ENCODE measurements around the gene SHANK1.

The SHANK1 gene

GRCh38 chr19:50658441-50659317 is 60.9 kb downstream of the SHANK1 start:
- peak; percentile 29 for DNase-seq
- Histone ChIP-seq H3K27ac (peak overlapping the region; percentile 17), H3K27me3 (replicated peaks) (no peaks in the 10 kb centered on the region), H3K4me3 (ENCODE audit: low read depth, low read length) (peak overlapping the region; percentile 24), H3K36me3 (replicated peaks) (no peaks in the 10 kb centered on the region)
- in situ Hi-C loops (cut with HindIII; ENCODE audit: low pct_ligation_motif_present, low sequenced_read_pairs): no loop called here
- TF ChIP-seq CTCF (IDR thresholded peaks at IDR 0.05; ENCODE audit: low read depth, low read length, missing control alignments): no peak

- TF ChIP-seq CTCF (IDR thresholded peaks at IDR 0.05; ENCODE audit: low read depth, low read length, missing control alignments): no peak
- Histone ChIP-seq H3K4me3 (ENCODE audit: low read depth, low read length) (no peak overlapping the region), H3K27ac (peak overlapping the region; percentile 41), H3K36me3 (replicated peaks) (no peaks in the 10 kb centered on the region), H3K27me3 (replicated peaks) (no peaks in the 10 kb centered on the region)
- in situ Hi-C loops (cut with HindIII; ENCODE audit: low pct_ligation_motif_present, low sequenced_read_pairs): no loop called here
- peak; percentile 99 for DNase-seq
Measured at GRCh38 chr19:50657712-50658440, 61.7 kb downstream of the SHANK1 start.

- no peaks in the 10 kb centered on the region for H3K36me3 ChIP-seq (replicated peaks)
- no peak overlapping the region for H3K27ac ChIP-seq
- TF ChIP-seq CTCF (IDR thresholded peaks at IDR 0.05; ENCODE audit: low read depth, low read length, missing control alignments): no peak
- in situ Hi-C loops (cut with HindIII; ENCODE audit: low pct_ligation_motif_present, low sequenced_read_pairs): no loop called here
- no peaks in the 10 kb centered on the region for H3K27me3 ChIP-seq (replicated peaks)
- no peak for DNase-seq
- no peak overlapping the region for H3K4me3 ChIP-seq (ENCODE audit: low read depth, low read length)
Measured at GRCh38 chr19:50657222-50657669, 62.4 kb downstream of the SHANK1 start.

- Histone ChIP-seq H3K27ac (no peak overlapping the region), H3K36me3 (replicated peaks) (no peaks in the 10 kb centered on the region), H3K4me3 (ENCODE audit: low read depth, low read length) (no peak overlapping the region), H3K27me3 (replicated peaks) (no peaks in the 10 kb centered on the region)
- TF ChIP-seq CTCF (IDR thresholded peaks at IDR 0.05; ENCODE audit: low read depth, low read length, missing control alignments): no peak
- in situ Hi-C loops (cut with HindIII; ENCODE audit: low pct_ligation_motif_present, low sequenced_read_pairs): no loop called here
- no peak for DNase-seq
Measured at GRCh38 chr19:50654882-50655281, 64.7 kb downstream of the SHANK1 start.

- no peak for TF ChIP-seq CTCF (IDR thresholded peaks at IDR 0.05; ENCODE audit: low read depth, low read length, missing control alignments)
- DNase-seq: no peak
- Histone ChIP-seq H3K4me3 (ENCODE audit: low read depth, low read length) (no peak overlapping the region), H3K36me3 (replicated peaks) (no peaks in the 10 kb centered on the region), H3K27ac (no peak overlapping the region), H3K27me3 (replicated peaks) (no peaks in the 10 kb centered on the region)
- in situ Hi-C loops (cut with HindIII; ENCODE audit: low pct_ligation_motif_present, low sequenced_read_pairs): no loop called here
Measured at GRCh38 chr19:50652722-50653121, 66.9 kb downstream of the SHANK1 start.

All from brain microvascular endothelial cell (primary cell).